Stimulated activated CD8-positive, alpha-beta memory T cell treated with anti-CD3 and anti-CD28 coated beads, Interleukin-4, amount 100 ng/mL, for 48 hours (primary cell): ENCODE results near the gene GABBR2.
"Not testable (repeated sequence)": the region's sequence is repeated elsewhere in the genome, so short reads cannot be mapped to it uniquely, and the experiment has no call there.

ENCODE experiments used
- DNase-seq: peaks from one replicate; pipeline ENCODE4 v3.0.0-alpha.2; 2020

GABBR2 gene

DNA sequence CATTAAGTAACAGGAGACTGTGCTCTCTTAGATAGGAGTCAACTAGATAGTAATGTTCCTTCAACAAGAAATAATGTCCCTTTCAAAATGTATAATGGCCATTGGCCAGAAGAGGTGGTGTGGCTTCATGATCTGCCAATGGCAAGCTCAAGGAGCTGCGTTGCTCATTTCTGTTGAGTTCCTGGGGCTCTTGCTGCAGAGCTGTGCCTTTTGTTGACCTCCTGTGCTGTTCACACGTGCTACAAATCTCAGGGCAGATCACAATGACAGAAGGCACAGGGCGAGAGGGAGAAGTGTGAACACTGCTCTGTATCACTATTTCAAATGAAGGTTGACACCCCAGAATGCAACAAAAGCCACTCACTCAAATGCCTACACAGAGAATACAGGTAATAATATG is 437.3 kb downstream of the GABBR2 start:
- DNase-seq = no peak

DNA sequence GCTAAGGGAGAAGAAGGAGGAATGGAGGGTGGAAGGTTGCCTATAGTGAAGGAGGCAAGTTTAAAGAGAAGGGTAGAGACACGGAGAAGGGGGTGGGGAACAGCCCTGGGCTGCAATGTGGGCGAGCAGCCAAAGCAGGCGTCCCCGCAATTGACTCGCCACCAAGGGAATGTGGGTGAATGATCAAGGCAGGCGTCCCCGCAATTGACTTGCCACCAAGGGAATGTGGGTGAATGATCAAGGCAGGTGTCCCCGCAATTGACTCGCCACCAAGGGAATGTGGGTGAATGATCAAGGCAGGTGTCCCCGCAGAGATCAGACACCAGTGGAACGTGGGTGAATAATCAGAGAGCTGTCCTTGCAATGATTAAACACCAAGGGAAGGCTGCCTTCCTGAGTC is 438.5 kb downstream of the GABBR2 start:
- DNase-seq = not testable (repeated sequence)

DNA sequence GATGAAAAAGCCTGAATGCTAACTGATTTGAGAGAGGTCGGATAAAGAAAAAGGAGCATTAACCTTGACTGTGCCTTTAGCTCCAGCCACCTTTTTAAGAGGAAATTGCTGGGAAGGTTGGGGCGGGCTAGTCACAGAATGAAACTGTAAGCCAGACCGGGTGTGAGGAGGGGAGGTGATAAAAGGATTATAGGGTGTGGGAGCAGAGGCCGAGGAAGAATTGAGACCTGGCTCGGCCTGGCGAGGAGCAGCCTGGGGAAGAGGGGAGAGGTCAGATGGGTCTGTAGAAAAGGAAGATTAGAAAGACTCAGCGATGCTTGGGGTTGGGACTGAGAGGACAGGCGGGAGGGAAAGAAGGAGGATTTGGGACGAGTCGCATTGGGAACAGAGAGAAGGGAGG is 439.1 kb downstream of the GABBR2 start:
- DNase-seq = not testable (repeated sequence)

- not testable (repeated sequence) for DNase-seq
Measured at GRCh38 chr9:98267556-98267955, 441.2 kb downstream of the GABBR2 start.

DNA sequence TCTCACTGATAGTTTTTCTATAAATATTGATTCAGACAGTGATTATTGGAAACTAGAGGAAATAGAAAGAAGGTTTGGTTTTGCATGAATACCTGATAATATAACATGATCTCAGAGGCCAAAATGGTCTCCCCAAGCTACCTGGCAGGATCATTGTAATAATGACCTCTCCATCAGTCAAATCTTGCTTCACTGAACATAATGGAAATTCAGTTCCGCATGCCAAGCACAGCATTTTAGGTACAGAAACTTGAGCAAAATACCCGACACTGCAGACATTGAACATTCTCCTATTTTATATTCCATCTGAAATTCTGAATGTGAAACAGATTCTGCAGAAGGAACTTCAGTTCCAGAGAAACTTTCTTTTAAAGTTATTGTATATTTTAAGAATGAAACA is 444.2 kb downstream of the GABBR2 start:
- DNase-seq = no peak

- peak; percentile 86 for DNase-seq
Measured at GRCh38 chr9:98263482-98264357, 445.0 kb downstream of the GABBR2 start.

DNA sequence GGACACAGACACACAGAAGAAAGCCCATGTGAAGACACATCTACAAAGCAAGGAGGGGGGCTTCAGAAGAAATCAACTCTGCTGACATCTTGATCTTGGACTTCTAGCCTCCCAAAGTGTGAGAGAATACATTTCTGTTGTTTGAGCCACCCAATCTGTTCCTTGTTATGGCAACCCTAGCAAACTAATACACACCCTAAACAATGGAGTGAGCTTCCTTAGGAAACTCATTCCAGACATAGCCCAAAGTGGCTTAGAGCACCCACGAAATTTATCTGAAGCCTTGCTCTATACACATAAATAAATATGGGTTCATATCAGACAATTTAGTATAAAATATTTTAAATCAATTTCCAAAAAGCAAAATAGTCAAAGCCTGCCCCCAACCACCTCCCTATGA is 445.7 kb downstream of the GABBR2 start:
- no peak for DNase-seq

DNA sequence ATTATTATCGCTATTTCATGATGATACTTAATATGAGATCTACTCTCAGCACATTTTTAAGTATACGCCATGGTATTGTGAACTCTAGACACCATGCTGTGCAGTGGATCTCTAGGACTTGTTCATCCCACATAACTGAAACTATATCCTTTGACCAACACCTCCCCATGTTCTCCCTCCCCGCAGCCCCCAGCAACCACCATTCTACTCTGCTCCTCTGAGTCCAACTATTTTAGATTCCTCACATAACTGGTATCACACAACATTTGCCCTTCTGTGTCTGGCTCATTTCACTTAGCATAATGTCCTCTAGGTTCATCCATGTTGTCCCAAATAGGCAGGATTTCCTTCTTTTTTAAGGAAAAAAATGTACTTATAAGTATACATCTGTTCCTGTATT is 446.7 kb downstream of the GABBR2 start:
- DNase-seq = no peak

DNA sequence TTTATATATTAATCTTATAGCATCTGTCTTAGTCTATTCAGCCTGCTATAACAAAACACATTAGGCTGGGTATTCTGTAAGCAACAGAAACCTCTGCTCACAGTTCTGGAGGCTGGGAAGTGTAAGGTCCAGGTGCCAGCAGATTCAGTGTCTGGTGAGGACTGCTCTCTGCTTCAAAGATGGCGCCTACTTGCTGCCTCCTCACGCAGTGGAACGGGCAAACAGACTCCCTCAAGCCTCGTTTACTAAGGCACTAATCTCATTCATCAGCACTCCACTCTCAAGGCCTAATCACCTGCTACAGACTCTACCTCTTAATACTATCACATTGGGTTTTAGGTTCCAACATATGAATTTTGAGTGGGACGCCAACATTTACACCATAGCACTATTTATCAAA is 448.1 kb downstream of the GABBR2 start:
- DNase-seq = no peak

- DNase-seq = no peak
Measured at GRCh38 chr9:98259791-98260190, 448.9 kb downstream of the GABBR2 start.

GRCh38 chr9:98256756-98257155 is 452.0 kb downstream of the GABBR2 start:
- DNase-seq = no peak

DNA sequence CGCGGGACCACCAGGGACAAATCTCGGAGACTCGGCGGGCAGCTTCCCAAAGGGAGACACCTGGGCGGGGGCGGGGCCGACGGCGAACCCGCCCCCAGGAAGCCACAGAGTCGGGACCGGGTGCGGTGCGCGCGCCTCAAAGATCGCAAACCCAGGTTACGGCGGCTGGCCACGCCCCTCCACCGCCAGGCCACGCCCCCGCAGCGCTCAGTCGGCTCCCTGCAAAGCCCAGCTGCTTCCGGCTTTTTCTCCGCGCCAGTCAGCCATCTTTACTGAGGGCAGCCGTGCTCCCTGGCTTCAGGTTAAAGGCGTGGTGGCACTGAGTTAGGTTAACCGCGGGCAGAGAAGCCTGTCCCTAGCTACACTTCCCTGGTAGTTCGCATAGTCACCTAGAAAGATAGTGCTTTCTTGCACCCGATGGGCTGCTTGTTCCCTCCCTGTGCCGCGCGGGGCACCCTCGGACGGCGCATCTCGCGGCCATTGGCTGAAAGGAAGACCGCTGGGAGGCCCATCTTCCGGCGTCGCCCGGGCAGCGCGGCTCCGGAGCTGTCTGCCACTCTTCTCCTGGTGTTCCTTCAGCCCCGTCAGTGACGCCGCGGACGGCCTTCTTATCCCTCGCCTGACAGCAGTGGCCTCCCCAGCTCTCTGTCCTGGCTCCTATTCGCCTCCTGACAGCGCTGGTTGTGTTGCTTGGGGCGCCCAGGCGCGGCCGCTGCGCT is 453.0 kb downstream of the GABBR2 start, which contains the start of gene TBC1D2:
Gene TBC1D2 (minus strand): TSS at position 72 of the 719 bp plus-strand sequence. CDS start 108 bp downstream, outside the sequence.
- peak; percentile 98 for DNase-seq

- no peak for DNase-seq
Measured at GRCh38 chr9:98255061-98255577, 453.6 kb downstream of the GABBR2 start.

DNA sequence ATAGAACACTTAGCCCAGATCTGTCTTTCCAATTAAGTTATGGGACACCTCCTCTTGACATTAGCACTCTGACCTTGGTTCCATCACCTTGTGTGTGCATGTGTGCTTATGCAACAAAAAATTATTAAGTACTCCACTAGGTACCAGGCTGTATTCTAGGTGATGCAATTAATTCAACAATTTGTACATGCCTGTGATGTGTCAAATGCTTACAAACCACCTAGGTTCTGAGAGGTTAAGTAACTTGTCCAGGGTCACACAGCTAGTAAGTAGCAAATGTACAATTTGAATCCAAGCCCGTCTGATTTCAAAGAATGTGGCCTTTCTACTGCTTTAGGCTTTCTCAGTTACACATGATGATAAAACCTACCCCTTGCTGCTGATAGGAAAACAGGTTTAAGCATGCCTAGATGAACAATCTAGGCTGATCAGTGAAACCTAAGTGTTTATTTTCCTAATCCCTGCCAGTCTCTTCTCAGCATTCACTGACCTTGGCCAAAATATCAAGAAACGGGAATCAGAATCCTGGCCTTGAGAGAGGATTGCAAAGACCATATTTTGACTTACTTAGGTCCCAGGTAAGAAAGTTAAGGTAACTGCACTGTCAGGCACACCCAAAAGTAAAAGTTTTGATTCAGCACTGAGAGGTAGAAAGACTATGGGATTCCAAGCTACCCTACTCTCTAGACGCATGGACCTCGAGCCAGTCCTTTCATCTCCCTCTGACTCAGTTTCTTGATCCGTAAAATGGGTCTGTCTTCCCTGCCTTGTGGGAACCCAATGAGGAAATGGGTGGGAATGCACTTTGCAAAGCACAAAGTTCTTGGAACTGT is 454.3 kb downstream of the GABBR2 start:
- DNase-seq = no peak

DNA sequence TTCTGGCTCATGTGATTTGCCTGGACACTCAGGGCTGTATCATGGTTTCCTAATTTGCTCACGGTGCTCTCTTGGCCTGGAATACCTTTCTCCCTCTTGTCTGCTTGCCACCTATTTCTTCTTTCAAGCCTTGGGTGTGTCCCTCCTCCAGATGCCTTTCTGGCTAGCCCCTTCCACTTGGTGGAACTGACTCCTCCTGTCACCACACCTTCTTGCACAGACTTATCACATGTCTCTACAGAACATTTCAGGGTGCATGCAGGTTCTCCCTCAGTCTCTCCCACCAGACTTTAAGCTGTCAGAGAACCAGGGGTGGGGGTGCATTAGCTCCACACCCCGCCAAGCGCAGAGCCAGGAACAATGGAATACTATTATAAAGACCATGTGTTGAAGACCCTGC is 455.2 kb downstream of the GABBR2 start:
- no peak for DNase-seq

- DNase-seq = no peak
Measured at GRCh38 chr9:98251551-98251950, 457.2 kb downstream of the GABBR2 start.

GRCh38 chr9:98249771-98250170 is 459.0 kb downstream of the GABBR2 start:
- no peak for DNase-seq

GRCh38 chr9:98248737-98249474 is 459.8 kb downstream of the GABBR2 start:
- no peak for DNase-seq

GRCh38 chr9:98247831-98248657 is 460.7 kb downstream of the GABBR2 start:
- DNase-seq = no peak

DNA sequence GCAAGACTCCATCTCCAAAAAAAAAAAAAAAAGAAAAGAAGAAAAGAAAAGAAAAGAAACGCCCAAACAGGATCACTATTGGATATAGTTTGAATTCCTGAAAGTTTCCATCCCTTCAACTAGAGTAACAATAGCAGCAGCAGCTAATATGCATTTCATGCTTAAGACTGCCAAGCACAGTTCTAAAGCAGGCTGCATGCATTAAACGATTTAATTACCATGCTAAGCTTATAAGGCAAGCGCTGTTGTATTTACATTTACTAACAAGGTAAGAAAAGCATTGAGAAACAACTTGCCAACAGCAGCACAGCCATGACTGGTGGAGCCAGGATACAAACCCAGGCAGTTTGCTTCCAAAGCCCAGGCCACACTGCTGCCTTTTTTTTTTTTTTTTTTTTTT is 466.3 kb downstream of the GABBR2 start:
- no peak for DNase-seq
